Epithelial cell of proximal tubule (primary cell): Measurements from ENCODE around the gene PEX11A. TPM values are rescaled to one million over a fixed set of nuclear protein-coding genes. Genes with fewer than 3 reads are reported as not detected.

Experiments
- DNase-seq: peaks from one replicate; pipeline ENCODE4 v3.0.0-alpha.2; 2011; ENCODE audit warnings: low read depth
- H3K4me3 ChIP-seq: 2 replicates; pipeline ENCODE4 v1.5.1; 2011; ENCODE audit warnings: low read depth, mild to moderate bottlenecking, low read length
- total RNA-seq: library from RNA; depleted of rRNA; stranded (reverse); fragments of >200 nt; gene quantifications from 2 replicates; pipeline ENCODE4 v1.2.3, GENCODE V29; 2015
- TF ChIP-seq, protein P1 (sequence below): conservative IDR thresholded peaks from 2 replicates; pipeline ENCODE4 v1.5.1; 2012; ENCODE audit warnings: low read depth, mild to moderate bottlenecking, low read length

Gene PEX11A
- total RNA-seq, 1 donor from 2014 or later = 4.5 TPM

DNA sequence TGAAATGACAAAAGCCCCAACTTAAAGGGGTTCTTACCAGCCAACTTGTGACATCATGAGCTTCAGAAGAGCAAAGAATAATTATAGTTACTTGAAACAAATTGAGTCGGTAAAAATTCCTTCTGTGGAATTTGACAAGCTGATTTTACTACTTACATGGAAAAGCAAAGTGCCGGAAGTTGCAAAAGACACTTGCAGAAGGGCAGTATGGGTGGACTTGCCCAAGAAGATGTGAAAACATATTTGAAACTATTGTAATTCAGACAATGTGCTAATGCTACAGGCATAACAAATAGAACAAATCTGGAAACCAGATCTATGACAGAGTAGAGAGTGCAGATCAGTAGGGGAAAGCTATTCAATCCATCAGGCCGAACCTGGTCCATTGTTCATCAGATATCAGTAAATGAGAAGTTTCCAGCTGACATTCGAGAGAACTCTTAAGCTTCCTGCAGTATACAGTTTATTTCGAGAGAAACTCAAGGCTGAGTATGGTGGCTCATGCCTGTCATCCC is 32.8 kb downstream of the PEX11A start:
- no peak overlapping the region for H3K4me3 ChIP-seq
- no peak for DNase-seq
- TF ChIP-seq, protein P1, sequence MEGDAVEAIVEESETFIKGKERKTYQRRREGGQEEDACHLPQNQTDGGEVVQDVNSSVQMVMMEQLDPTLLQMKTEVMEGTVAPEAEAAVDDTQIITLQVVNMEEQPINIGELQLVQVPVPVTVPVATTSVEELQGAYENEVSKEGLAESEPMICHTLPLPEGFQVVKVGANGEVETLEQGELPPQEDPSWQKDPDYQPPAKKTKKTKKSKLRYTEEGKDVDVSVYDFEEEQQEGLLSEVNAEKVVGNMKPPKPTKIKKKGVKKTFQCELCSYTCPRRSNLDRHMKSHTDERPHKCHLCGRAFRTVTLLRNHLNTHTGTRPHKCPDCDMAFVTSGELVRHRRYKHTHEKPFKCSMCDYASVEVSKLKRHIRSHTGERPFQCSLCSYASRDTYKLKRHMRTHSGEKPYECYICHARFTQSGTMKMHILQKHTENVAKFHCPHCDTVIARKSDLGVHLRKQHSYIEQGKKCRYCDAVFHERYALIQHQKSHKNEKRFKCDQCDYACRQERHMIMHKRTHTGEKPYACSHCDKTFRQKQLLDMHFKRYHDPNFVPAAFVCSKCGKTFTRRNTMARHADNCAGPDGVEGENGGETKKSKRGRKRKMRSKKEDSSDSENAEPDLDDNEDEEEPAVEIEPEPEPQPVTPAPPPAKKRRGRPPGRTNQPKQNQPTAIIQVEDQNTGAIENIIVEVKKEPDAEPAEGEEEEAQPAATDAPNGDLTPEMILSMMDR = no peak

DNA sequence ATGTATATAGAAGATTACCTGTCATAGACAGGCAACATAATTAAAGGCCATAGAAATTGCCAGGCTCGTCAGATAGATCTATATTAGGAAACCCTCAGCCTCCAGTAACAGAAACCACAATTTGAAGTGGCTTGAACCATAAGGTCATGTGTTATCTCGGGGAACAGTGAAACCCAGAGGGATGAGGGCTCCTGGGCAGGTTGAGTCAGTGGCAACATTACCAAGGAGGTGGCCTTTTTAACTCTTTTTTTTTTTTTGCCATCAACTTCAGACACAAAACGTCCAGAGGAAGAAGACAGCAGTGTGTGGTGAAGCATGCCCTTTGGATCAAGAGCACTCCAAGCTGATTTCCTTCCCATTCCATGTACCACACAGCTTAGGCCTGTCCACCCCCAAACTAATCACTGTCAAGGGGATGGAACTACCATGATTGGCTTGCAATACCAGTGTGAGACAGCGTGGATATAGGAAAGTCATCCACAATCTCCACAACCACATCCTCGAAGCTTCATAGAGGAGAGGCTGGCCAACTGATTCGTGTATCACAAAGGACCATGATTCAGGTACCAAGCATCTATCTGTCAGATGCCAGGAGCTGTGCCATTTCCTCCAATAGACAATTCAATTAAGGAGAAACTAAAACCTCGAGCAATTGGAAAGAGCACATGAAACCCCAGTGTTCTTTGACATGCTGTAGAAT is 34.3 kb downstream of the PEX11A start:
- DNase-seq = no peak
- H3K4me3 ChIP-seq = no peak overlapping the region
- TF ChIP-seq, protein P1 = no peak

DNA sequence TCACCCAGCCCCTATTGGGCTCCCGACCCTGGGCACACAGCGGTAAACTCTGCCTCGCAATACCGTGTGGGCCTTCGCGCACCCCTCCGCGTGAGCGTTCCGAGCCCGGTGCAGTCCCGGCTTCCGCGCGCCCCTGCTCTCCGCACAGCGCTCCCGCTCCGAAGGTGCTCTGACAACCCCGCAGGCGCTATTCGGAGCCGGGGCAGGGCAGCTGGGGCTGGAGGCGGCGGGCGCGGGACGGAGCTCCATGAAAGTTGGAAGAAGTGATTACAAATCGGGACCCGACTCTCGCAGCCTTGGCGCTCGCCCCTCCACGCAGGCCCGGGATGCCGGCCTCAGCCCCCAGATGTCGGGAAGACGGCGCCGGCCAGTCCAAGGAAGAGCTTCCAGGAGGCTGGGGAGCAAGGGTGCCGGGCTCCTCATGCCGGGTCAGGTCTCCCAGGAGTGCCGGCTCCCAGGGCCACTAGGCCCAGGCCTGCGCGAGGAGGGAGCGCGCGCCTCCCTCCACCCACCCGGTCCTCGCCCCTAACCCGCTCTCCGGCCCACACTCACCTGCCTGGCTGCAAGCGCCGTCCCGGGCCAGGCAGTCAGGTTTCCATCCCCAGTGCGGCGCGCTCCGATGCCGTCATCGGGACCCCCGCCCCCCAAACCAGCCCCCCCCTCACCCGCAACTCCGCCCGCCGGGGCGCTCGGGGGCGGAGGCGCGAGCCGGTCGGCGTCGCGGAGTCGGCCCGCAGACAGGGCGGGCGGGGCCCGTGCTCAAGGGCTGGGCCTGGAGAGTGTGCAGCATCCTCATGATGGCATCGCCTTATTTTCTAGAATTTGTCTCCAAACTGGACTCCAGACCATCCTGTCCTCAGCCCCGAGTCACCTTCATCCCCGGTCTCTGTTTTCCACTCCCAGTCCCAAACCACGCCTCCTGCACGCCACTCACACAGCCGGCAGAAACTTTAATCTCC is 35.4 kb downstream of the PEX11A start, which contains the start of gene KIF7:
KIF7 (minus strand) TSS at position 621 of the 959 bp plus-strand sequence. CDS start 2,537 bp downstream, outside the sequence.
- no peak for DNase-seq
- peak within 1 kb of the TSS; percentile 55 for H3K4me3 ChIP-seq
- TF ChIP-seq, protein P1 = no peak

DNA sequence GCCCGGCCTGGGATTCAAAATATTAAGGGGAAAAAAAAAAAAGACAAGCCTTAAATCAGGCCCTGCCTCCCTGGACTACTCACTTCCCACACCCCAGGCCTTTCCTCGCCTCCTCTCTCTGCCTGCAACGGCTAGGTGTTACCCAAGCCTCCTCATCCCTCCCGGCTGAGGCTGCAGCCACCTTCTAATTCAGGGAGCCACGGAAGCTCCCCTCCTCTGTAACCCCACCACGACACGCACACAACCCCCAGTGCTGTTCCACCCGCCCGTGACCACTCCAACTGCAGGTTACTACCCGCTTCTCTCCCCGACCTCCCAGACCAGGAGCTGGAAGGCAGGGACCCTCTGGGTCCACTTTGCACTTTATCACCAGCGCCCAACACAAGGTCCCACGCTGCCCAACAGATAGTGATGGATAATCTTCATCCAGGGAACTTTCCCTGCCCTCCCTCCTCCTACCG is 36.2 kb downstream of the PEX11A start:
- H3K4me3 ChIP-seq = peak overlapping the region; percentile 55
- DNase-seq = no peak
- TF ChIP-seq, protein P1 = no peak

DNA sequence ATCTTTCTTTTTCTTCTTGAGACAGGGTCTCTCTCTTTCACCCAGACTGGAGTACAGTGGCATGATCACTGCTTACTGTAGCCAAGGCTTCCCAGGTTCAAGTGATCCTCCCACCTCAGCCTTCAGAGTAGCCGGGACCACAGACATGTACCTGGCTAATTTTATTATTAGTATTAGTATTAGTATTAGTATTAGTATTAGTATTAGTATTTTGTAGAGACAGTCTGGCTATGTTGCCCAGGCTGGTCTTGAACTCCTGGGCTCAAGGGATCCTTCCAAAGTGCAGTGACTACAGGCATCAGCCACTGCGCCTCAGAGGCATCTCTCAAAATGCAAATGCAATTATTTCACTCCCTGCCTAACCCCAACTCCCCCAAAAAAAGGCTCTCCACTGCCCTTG is 37.0 kb downstream of the PEX11A start:
- H3K4me3 ChIP-seq = no peak overlapping the region
- DNase-seq = no peak
- TF ChIP-seq, protein P1 = no peak

DNA sequence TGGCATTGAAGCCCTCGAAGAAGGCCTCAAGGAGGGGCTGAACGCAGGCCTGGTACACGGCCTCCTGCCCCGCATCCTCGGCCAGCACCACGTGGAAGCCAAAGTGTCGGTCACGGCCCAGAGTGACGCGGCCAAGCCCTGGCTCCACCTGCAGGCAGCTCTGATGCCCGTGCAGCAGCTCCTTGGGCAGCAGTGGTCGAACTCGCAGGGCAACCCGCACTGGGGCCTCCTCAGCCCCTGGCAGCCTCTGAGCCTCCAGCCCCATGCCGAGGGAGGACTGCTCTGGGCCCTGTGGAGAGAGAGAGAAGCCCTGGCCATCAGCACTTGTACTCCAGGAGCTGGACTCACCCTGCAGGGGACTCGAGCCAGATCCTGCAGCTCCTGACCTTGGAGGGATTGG is 37.9 kb downstream of the PEX11A start:
- no peak overlapping the region for H3K4me3 ChIP-seq
- DNase-seq = no peak
- TF ChIP-seq, protein P1 = no peak
